GM19395 (cell line): ENCODE measurements around the gene IQCK.
"Not testable (repeated sequence)": the region's sequence is repeated elsewhere in the genome, so short reads cannot be mapped to it uniquely, and the experiment has no call there.

Source experiments
- ATAC-seq: cut with Tn5 transposase; IDR thresholded peaks from one replicate; pipeline ENCODE4 v1.9.1; 2021; ENCODE audit warnings: mild to moderate bottlenecking, moderate library complexity; ENCODE audit not compliant: unreplicated experiment

The IQCK gene, protein sequence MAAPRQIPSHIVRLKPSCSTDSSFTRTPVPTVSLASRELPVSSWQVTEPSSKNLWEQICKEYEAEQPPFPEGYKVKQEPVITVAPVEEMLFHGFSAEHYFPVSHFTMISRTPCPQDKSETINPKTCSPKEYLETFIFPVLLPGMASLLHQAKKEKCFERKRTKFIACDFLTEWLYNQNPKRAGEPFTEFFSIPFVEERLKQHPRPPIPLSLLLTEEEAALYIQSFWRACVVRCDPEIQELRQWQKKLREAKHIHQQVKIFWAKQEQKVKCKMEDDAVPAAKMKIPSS

DNA sequence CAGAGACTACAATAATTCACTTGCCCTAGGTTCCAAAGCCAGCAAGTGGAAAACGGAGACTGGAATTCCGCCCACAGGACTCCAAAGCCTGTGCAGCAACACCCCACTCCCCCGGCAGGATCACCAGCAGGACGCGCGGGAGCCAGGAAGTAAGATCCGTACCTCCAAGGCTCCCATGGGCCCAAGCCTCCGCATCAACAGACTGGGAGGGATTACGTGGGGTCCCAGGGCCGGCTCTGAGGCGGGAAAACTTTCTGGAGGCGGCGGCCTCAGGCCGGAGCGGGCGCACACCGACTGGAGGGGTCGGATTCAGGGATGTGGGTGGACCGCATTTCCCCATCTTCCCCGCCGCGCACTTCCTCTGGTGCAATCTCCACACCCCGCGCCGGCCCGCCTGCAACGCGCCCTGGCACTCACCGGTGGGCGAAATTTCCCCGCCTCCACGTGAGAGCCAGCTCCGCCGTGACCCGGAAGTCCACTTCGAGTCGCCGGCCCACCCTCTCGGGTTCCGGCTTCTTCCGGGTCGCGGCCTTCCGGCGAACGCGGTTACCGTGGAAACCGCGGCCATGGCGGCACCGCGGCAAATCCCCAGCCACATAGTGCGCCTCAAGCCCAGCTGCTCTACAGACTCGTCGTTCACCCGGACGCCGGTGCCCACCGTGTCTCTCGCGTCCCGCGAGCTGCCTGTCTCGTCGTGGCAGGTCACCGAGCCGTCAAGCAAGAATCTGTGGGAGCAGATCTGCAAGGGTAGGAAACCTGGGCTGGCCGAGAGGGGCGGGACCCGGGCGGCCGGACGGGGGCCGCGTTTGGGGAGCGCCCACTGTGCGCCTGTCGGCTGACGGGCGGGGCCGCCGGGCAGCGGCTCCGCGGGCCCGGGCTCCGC lies at the start of gene IQCK, which contains the start of gene KNOP1:
Gene IQCK, plus strand, starts transcription at position 531 of the 883 bp plus-strand sequence. Its CDS starts 36 bp downstream, at position 567.
Gene KNOP1, minus strand, starts transcription at position 487 of the 883 bp plus-strand sequence. CDS start 3,192 bp downstream, outside the sequence.
- ATAC-seq, result peak; percentile 92

DNA sequence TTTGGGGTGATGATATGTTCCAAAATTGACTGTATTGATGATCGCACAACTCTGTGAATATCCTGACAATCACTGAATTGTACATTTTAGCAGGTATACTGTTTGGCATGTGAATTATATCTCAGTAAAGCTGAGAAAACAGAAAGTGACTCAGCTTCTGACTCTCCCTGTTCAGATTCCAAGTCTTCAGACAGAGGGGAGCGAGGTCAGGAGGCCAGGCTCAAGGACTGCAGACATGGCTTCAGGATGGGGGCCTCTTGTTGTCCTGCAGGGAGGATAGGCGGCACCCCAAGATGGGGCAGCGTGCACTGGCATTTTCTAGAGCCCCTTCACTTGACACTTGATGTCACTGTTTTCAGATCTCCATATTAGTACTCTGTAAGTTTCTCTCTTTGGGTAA lies 45.7 kb upstream of the IQCK start:
- ATAC-seq, result no peak

DNA sequence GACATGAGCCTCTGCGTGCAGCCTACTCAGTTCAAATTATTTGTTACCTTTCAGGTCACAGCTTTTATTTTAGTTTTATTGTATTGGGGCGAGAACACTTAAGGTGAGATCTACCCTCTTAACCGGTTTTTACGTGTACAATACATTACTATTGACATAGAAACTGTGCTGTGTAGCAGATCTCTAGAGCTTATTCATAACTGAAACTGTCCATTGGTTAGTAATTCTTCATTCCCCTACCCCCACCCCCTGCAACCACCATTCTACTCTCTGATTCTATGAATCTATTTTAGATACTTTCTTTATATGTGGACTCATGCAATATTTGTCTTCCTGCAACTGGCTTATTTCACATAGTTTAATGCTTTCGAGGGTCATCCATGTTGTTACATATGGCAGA lies 43.6 kb upstream of the IQCK start:
- ATAC-seq, result no peak

DNA sequence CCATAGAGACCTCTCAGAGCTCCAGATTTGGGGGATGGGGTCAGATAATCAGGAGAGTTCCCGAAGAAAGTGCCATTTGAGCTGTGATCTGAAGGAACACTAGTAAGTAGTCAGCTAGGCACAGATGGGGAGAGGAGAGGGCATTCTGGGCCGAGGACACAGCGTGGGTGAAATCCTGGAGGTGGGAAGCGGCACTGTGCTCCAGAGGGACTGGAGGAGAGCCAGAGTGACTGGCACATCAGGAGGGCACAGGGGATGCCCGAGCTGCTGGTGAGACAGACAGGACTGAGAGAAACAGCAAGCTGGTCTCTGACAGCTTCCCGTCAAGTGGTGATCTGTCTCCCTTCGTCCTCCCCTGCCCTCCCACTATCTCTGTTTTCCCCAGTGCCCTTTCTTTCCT lies 40.7 kb upstream of the IQCK start:
- no peak for ATAC-seq

DNA sequence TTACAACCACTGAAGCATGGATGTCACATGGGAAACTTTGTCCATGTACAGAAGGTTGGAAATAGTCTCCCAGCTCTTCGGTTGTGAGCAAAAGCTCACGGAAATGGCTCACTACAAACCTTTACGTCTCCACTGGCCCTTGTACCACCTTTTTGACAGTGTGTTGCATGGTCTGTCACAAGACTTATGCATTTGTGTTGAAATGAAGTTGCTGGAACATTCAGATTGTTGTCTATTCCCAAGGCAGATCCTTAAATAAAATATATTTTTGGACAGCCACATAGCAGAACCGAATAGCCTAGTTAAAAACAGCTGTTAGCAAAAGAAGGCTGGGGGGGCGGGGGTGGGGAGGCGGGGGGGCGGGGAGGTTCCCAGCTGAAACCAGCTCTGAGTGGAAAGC lies 39.3 kb upstream of the IQCK start:
- ATAC-seq, result no peak

DNA sequence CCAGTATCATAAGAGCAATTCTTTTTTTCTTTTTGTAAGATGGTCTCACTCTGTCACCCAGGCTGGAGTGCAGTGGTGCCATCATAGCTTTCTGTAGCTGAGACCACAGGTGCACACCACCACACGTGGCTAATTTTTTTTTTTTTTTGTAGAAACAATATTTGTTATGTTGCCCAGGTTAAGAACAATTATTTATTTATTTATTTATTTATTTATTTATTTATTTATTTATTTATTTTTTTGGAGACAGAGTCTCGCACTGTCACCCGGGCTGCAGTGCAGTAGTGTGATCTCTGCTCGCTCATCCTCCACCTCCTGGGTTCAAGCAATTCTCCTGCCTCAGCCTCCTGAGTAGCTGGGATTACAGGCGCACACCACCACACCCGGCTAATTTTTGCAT lies 38.8 kb upstream of the IQCK start:
- not testable (repeated sequence) for ATAC-seq

DNA sequence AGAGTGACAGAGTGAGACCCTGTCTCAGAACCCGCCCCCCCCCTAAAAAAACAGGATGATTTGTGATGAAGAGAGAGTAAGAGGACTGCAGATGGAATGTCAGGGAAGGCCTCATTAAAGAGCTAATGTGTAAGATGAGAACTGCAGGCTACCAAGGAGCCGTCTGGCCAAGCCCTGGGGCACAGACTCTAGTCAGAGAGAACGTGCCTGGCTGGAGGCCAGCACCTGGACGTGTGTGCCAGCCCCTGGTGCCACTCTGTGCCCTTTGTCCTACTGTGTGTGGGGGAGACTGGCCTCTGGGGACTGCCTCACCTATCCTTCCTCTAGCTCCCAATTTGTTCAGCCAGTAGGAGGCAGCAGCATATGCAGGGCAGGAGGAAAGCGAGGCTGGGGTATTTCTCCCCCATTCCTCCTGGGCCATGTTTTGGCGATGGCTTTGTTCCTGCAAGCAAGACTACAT lies 37.2 kb upstream of the IQCK start:
- ATAC-seq, result no peak

DNA sequence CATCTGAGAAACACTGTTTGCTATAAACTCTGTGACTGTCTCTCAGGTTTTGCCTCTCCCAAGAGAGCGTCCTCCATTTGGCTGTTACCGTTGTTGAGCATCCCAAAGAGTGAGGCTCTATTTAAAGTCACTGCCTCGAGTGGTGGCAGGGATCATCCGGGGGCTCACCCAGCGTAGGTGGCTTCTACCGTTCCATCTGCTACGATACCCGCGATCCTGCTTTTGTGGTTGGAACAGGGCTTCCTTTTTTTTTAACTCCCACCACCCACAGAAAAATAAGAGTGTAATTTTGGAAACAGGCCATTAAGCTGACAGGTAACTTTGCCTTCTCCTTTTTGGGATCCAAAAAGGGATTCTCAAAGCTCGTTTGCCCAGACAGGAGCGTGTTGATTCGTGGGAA lies 36.4 kb upstream of the IQCK start:
- ATAC-seq, result no peak

DNA sequence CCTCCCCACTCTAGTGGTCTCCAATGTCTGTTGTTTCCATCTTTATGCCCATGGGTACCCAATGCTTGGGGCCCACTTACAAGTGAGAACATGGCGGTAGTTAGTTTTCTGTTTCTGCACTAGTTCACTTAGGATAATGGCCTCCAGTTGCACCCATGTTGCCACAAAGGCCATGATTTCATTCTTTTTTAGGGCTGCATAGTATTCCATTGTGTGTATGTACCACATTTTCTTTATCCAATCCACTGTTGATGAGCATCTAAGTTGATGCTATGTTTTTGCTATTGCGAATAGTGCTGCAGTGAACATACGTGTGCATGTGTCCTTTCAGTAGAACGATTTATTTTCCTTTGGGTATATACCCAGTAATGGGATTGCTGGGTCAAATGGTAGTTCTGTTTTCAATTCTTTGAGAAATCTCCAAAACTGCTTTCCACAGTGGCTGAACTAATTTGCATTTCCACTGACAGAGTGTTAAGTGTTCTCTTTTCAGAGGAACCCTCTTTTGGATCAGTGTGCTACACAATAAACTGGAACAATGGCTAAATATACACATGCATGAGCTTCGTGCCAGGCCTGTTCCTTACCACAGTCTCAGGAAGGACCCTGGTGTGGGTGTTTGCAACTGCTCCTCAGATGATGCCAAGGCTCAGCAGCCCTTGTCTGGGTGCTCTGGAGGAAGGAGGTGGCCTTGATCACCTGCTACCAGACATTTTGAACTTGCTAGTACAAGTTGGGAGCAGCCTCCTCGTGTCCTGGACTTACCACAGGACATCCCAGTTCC lies 34.4 kb upstream of the IQCK start:
- no peak for ATAC-seq

DNA sequence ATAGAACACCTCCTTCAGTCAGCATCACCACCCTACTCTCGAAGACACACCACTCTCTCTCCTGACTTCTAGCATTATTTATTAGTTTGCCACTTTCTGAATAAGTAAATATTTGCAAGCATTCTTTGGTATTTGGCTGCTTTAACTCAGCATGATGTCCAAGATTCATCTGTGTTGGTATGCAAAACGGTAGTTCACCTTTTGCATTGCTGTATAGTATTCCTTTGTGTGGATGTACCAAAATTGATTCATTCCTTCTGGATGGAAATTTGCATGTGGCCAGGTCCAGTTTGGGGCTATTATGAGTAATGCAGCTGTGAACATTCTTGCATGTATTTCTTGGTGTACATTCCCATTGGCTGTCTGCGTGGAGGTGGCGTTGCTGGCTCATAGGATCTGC lies 32.9 kb upstream of the IQCK start:
- no peak for ATAC-seq

DNA sequence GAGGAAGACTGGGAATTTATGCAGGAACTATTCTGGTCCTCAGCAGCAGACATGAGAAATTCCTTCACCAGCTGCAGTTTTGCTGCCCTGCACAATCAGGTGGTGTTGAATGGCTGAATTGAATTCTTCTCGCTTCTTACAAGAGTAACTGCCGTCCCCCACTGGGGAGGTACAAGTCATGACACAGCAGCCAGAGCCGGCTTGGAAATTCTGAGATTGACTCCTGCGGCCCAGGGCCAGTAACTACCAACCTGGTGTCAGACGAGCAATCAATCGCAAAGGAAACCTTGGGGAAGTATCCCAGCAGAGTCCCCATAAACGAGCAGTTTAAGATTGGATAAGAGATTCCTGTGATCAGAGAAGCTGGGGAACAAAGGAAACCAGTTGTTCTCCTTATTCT lies 30.8 kb upstream of the IQCK start:
- no peak for ATAC-seq

DNA sequence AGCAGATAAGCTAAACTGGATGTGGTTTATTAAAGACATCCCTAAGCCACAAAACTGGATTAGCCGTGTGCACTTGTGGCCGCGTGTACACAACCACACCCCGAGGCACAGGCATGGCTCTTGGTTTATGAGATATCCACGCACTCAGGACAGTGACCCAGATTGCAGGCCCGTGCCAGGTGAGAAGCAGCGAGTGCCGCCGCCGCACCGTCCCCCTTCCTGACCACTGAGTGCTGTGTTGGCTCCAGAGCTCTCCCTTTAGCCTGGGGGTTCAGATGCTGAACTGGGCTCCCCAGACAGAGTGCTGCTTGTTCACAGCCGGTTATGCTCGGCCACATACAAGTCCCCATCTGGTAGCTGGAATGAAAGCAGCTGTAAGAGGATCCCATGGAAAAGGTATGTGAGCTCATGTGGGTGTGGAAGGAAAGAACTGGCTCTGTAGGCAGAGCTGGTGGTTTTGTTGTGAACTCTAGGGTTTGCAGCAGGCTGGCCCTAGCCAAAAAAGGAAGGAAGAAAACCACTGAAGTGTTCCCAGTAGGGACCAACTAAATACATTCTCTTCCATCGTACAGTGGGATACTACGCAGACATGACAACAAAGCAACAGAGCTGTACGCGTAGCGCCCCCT lies 29.6 kb upstream of the IQCK start:
- ATAC-seq, result no peak

DNA sequence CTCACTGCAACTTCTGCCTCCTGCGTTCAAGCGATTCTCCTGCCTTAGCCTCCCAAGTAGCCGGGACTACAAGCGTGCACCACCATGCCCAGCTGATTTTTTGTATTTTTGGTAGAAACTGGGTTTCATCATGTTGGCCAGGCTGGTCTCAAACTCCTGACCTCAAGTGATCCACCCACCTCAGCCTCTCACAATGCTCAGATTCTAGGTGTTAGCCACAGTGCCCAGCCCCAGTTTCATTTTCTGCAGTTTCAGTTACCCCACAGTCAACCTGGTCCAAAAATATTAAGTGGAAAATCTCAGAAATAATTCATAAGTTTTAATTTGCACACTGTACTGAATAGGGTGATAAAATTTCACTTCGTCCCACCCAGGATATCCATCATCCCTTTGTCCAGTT lies 28.7 kb upstream of the IQCK start:
- no peak for ATAC-seq

DNA sequence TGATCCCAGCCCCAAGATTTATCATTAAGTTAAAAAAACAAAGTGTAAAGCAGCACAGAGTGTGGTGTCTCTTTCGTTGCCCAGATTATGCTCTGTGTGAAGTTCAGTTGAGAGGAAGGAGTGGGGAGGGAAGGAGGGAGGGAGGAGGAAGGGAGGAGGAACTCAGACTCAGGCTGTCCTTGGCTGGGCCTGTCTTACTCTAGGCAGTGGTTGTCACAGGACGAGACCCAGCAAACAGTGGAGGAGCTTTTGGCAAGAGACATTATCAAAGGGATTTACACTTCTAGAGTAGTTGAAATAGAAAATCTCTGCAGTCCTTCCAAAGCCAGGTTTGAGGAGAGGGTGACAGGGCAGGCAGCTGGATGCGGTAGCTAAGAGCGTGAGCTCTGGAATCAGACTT lies 27.9 kb upstream of the IQCK start:
- no peak for ATAC-seq

DNA sequence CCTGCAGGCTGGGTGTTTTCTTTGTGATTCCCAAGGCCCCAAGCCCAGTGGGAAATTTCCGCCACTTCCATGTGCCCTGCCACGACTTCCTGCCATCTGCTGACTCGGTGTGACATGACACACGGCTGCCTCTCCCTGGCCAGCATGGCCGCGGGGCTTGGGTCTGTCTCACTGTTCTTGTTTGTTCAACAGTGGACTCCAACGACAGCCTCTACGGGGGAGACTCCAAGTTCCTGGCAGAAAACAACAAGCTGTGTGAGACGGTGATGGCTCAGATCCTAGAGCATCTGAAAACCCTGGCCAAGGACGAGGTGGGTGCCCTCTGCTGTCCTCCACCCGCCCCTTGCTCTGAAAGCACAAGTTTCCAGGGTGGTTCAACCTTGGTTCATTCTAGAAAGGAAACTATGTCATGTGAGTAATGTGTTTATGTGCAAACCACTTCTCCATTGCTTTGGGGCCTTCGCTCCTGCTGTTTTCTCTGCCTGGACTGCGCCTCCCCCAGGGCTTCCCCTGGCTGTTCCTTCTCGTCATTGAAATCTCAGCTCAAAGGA lies 26.8 kb upstream of the IQCK start:
- ATAC-seq, result no peak

DNA sequence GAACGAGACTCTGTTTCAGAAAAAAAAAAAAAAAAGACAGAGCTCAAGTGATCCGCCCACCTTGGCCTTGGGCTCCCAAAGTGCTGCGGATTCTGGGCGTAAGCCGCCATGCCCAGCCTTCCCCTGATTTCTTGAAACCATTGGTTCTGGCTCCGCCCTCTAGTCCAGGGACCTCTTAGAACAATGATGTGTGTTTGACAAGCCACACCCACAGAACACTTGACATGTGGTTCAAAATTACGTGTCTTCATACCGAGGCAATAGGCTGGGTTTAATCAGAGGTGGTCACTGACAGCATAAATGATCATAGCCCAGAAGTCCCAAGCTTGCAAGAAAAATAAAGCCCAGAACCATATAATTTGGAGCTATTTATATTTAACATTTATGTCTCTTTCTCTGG lies 23.1 kb upstream of the IQCK start:
- ATAC-seq, result no peak

DNA sequence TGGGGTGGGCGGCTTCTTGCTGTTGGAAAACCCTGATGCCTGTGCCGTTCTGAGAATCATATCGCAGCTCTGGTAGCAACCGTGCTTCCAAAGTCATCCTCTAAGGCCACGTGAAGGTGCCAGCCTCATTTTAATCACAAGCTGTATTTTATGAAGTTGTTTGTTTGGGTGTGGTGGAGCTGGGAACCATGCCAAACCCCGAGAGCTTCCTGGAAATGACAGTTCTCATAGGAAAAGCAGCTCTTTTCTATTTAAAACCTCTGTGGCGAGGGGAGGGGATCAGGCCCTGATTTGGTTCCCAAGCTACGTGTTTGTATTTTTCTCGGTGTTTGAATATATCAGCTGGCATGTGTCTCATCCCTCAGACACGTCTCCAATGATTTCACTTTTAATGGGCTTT lies 21.7 kb upstream of the IQCK start:
- no peak for ATAC-seq

DNA sequence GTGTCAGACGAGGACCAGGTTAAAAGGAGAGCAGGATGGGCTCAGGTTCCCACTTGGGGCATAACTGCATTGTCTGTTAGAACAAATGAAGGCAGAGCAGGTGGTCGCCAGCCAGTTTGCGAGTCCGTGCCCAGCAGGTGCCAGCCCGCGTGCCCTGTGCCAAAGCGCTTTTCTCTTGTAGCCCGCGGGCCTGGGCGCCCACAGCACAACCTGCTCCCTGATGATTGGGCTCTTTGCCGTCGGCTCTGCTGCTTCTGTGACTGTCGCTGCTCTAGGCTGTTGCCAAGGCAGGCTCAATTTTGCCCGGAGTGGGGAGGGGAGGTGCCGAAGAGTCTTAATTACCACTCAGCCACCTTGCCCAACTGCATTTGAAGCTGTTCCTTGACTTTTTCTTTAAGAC lies 21.1 kb upstream of the IQCK start:
- no peak for ATAC-seq

DNA sequence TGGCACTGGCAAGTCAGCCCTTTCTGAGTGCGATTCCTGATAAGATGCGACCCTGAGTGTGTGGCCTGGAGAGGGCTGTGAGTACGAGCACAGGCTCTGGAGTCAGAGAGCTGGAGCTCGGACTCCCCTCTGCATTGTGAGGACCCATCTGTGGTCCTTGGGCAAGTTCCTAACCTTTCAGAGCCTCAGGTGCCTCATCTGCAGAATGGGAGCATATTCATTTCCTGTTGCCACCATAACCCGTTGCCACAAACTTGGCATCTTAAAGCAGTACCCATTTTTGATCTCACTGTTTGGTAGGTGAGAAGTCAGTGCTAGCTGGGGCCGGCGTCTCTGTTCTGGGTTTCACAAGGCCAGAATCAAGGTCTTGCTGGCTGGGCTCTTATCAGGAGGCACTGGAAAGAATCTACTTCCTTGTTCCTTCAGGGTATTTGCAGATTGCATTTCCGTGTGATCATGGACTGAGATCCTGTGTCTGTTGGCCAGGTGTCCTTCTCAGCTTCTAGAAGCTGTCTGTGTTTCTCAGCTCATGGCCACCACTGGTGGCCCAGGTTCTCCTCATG lies 20.2 kb upstream of the IQCK start:
- no peak for ATAC-seq
